HTR-8/SVneo (cell line): ENCODE measurements around the gene R3HDML.

Source experiments
- DNase-seq: peaks from one replicate; pipeline ENCODE4 v3.0.0; 2011; ENCODE audit warnings: low spot score, mixed read lengths; ENCODE audit not compliant: insufficient read length
- FAIRE-seq: peaks from 2 replicates; lab custom pipeline; 2011; peaks lifted over from hg19 to GRCh38; lab: Jason Lieb, UNC

R3HDML gene

DNA sequence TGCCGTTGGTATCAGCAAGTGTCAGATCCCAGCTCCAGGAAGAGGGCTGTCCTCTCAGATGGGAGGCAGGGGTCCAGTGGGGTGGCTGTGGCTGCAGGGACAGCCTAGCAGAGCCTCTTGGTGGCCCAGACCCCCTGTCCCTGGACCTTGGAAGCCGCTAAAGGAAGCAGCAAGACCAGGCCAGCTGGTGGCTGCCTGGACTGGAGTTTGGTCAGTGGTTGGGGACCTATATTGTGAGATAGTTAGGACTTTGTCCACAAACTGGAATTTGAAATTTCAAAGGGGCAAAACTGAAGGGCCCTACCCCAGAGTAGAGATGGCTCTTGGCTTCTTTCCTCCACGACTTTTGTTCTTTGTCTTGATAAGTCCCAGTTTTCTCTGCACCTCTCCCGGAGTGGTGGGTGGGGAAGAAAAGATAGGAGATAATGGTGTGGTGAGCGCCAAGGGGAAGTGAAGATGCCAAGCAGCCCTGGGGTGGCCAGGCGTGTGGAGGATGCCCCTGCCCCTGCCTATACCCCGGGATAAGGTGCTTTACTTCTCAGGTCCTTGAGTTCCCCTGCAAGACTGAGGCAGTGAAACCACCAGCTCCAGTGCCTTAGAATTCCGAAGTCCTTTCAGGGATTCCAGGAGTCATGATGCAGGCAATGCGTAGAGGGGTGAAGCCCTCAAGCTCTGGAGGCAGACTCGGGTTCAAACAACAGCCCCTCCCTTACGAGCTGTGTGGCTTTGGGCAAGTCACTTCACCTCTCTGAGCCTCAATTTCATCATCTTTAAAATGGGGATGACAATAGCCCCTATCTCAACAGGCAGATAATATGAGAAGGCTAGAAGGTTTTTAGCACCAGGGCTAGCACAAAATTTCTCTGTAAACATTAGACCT is 58.9 kb downstream of the R3HDML start:
- FAIRE-seq (no peak), DNase-seq (no peak)

DNA sequence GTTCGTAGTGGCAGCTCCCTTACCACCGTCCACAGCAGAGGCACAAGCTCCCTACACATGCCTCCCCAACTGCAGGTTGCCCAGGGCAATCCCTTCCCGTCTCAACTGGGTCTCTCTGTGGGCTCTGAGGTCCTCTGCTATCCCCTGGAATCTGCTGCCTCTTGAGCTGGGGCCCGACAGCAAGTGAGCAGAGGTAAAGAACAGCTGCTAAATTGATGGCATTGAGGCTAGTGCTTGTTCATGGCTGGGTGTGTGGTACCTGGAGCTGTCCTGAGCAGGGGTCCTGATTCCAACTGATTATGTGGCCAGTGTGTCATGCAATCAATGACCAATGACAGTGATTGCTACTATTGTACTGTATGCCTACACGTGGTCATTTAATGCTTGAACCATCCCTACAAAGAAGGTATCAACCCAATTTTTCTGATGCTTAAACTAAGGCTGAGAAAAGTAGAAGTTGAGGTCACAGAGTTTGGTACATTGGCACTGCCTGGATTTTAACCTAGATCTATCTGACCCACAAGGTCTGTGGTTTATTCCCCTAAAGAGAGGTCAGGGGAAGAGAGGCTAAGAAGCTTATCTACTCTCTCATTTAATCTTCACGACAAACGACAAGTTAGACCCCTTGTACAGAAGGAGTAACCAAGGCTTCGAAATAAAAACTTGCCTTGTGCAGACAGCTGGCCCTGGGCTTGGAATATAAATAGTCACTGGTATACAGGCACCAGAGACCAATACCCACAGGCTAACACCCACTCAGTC is 59.7 kb downstream of the R3HDML start:
- FAIRE-seq (peak; percentile 78), DNase-seq (no peak)

DNA sequence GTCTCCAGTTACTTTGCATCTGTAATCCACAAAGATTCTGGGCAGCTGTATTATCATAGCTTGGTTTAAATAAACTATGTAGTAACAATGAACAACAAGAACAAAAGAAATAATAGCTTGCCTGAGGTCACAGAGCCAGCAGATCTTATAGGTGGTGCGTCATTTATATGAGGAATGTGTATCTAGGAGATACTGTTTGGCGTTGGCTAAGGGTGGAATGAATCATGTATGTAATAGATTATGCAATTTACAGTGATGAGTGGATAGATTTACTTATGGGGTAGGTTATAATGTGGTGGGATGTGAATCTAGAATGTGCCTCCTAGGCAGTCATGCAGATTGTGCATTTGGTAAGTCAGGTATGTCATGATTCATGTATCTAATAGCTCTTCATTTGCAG is 61.5 kb downstream of the R3HDML start:
- no peak for DNase-seq
- peak; percentile 57 for FAIRE-seq

DNA sequence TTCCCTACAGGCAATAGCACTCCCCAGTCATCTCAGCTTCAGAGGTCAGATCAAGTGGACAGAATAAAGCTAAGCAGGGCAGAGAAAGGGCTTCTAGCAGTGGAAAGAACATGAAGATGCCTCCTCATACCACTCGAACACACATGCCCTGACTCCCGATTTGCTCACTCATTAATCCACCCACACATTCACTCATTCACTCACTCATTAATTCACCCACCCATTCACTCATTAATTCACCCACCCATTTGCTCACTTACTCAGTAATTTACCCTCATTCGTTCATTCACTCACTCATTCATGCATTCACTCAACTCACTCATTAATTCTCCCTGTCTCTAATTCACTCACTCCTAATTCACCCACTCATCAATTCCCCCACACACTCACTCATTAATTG is 62.6 kb downstream of the R3HDML start:
- FAIRE-seq: peak; percentile 76
- no peak for DNase-seq

DNA sequence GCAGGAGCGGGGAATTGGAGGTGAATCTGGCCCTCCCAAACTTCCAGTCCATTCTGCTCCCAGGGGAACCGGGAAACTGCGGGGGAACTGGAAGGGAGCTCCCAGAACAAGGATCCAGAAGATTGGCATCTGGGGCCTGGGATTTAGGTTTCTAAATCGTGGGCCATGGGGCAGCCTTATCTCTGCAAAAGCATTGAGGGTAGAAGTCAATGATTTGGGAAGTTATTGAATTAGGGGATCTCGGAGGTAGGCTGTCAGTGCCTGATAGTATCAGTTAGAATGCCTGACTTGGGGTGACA is 63.8 kb downstream of the R3HDML start:
- DNase-seq: no peak
- FAIRE-seq: no peak
